HG03575 (cell line): ENCODE results near the gene MBL2.

Experiments used
- ATAC-seq: cut with Tn5 transposase; IDR thresholded peaks from one replicate; pipeline ENCODE4 v1.9.1; 2021; ENCODE audit not compliant: unreplicated experiment, insufficient number of reproducible peaks, low FRiP score; ENCODE audit errors: extremely low read depth

The MBL2 gene

DNA sequence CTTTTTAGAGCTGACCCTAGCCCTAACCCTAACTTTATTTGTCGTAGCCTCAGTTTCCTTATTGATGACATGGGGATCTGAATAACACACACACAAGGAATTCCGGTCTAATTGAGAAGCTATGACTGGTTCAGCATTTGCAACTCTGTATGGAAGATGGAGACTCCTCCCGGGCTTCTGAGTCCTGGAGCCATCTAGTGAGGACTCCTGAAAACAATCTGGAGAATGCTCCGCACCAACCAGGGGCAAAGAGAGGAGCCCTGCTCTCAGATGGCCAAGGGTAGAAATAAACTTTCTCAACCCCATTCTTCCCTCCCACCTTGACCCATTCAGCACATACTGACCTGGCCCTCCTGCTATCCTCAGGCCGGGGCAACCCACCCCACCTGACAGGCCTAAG lies 26.4 kb downstream of the MBL2 start:
- ATAC-seq = no peak

DNA sequence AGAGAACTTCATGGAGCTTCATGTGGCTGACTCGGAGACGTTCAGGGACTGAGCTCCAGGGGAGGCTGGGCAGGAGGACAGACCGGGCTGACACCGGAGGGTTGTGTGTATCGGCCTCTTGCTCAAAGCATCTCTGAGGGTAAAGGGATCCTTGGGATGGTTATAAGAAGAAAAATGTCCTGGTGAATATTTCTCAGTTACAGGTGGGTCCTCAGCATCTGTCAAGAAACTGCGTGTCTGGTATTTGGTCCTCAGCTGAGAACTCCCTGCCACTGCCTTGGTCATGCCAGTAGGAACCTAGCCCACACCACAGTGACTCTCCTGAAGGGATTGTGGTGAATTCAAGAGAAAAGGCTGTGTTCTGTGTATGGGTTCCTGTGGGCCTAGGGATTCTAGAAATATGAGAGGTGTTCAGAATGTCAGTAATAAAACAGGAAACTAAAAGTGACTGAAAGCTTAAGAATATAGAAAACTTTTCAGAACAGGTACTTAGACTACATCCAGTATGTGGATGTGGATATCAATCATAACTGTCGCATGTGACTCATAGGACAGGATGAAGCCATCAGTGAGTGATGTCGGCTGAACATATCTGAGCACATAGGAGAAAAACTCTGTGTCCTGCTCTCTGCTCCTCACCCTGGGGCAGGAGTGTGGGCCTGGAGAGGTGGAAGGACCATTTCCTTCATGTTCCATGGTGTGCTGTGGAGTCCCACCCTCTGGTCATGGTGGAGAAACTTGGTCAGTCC lies 28.4 kb downstream of the MBL2 start:
- ATAC-seq = no peak

- no peak for ATAC-seq
These were observed 29.9 kb downstream of the MBL2 start for GRCh38 chr10:52742731-52743130.

DNA sequence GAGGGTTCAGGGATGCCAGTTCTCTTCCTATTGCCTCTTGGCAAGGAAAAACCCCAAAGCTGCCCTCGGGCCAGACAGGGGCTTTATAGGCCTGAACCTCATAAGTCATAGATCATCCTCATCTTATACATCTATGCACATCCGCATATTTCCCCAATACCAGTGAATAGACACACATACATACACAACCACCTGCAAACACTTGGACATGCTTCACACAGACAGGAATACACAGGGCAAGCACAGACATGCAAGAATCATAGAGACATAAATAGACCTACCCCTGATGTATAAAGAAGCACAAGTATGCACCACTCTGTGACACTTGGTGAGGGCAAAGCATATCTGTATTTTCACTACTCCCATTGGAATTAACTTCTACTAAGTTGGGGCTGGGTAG lies 30.7 kb downstream of the MBL2 start:
- no peak for ATAC-seq

GRCh38 chr10:52740913-52741675 lies 31.5 kb downstream of the MBL2 start:
- ATAC-seq = no peak

- ATAC-seq = no peak
These were observed 32.4 kb downstream of the MBL2 start for GRCh38 chr10:52740155-52740549.

GRCh38 chr10:52739380-52740154 lies 33.0 kb downstream of the MBL2 start:
- ATAC-seq = no peak

GRCh38 chr10:52738951-52739350 lies 33.6 kb downstream of the MBL2 start:
- ATAC-seq = no peak

GRCh38 chr10:52729271-52730104 lies 43.1 kb downstream of the MBL2 start:
- ATAC-seq = no peak

DNA sequence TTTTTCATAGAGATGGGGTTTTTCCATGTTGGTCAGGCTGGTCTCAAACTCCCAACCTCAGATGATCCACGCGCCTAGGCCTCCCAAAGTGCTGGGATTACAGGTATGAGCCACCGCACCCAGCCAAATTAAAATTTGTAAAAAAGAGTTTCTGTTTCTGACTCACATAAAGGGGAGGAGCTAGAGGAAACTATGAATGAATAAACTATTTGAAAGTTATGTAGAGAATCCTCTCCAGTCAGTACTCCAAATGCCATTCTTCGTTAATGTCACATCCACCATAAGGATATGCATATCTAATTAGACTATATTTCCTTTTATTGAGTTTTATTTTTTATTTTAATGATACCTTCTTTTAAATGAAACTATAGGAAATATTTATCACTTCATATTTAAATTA lies 52.6 kb downstream of the MBL2 start:
- no peak for ATAC-seq
